HG03066 (cell line): ENCODE results near the gene CDC40.
"Not testable (repeated sequence)": the region's sequence is repeated elsewhere in the genome, so short reads cannot be mapped to it uniquely, and the experiment has no call there.

ENCODE experiments used
- ATAC-seq: cut with Tn5 transposase; IDR thresholded peaks from one replicate; pipeline ENCODE4 v1.9.1; 2021; ENCODE audit warnings: low read depth; ENCODE audit not compliant: unreplicated experiment

The CDC40 gene

DNA sequence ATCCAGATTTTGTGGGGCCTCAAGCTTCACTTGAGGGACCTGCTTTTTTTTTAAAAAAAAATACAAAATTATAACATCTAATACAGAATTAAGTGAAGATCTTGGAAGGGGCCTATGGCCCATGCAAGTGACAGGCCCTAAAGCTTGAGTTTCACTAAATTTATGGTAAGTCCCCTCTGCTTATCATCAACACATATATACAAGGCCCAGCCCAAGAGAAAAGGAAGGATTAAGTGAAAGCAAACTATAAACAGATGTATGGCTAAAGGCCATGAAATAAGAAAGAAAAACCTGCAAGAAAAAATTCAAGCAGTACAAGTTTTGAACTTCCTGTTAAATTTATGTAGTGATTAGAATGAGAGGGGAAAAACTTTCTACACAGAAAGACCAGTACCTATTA, 86.8 kb downstream of the CDC40 start:
- ATAC-seq, result no peak

DNA sequence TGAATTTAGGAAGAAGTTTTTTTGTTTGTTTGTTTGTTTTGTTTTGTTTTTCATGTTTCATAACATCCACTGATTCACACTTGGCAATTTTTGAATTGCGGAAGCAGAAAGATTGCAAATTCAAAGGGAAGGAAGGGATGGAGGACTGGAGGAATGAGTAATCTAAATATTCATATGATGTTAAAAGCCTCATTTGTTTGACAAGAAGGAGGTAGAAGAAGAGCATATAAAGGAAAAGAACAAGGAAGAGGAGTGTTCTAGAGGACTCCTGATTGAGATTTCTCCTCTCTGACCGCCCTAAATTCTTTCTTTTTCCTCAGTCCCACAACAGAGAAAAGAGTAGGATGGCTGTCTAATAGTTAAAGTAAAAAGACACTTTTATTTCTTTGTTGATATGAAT, 89.4 kb downstream of the CDC40 start:
- no peak for ATAC-seq

GRCh38 chr6:110270165-110270564, 89.9 kb downstream of the CDC40 start:
- no peak for ATAC-seq

- ATAC-seq, result no peak
Observed at GRCh38 chr6:110271732-110272022, 91.5 kb downstream of the CDC40 start.

- not testable (repeated sequence) for ATAC-seq
Observed at GRCh38 chr6:110272781-110273180, 92.6 kb downstream of the CDC40 start.

DNA sequence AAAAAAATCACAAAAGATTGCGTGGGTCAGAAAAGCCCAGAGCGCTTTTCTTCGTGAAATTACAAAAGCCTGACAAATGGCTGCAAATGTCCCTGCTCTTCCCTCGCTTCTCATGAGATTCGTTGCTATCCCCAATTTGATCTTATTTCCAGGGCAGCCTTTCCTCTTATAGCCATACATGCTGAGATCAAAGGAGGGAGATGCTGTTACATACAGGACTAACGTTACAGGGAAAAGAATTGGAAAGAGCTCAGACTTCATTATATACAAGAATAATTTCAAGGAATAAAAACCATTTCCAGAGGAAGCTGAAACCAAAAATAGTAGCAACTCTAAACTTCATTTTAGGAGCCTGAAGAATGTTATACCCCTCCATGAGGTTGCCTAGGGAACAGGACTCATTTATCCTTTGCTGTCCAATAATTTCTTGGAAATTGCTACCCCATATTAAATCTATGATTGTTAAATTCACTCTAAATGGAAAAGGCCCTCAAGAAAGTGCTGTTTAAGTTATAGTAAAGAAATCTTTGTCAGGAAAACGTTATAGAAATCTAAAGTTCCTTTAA, 97.0 kb downstream of the CDC40 start:
- ATAC-seq, result no peak
